Left ventricle myocardium inferior (tissue), 1 donor: ENCODE results near the gene KPTN. TPM values are rescaled to one million over a fixed set of nuclear protein-coding genes. Genes with fewer than 3 reads are reported as not detected.

Source experiments
- DNase-seq: peaks from one replicate; pipeline ENCODE4 v3.0.0-alpha.2; 2020
- H3K27ac ChIP-seq: fragments of 200-600 bp; replicated peaks from 2 replicates; pipeline ENCODE4 v1.8.0; 2021
- H3K27me3 ChIP-seq: fragments of 200-600 bp; 2 replicates; pipeline ENCODE4 v1.8.0; 2021; ENCODE audit warnings: low read depth
- H3K36me3 ChIP-seq: fragments of 200-600 bp; 2 replicates; pipeline ENCODE4 v1.8.0; 2021
- H3K4me1 ChIP-seq: fragments of 200-600 bp; 2 replicates; pipeline ENCODE4 v1.8.0; 2021
- H3K4me3 ChIP-seq: fragments of 200-600 bp; 2 replicates; pipeline ENCODE4 v1.8.0; 2021; ENCODE audit warnings: mild to moderate bottlenecking, moderate library complexity
- H3K9me3 ChIP-seq: fragments of 200-600 bp; replicated peaks from 2 replicates; pipeline ENCODE4 v1.8.0; 2021
- intact Hi-C: fragments of 100-400 bp; cut with micrococcal nuclease; formaldehyde crosslinking; loops from one replicate; pipeline ENCODE4 v1.11.0; 2022
- total RNA-seq: library from RNA; stranded (reverse); fragmentation: NEBNext Ultra II Directional; extraction: Animal tissue kit (Norgen Biotek cat#: 25700); gene quantifications from one replicate; pipeline ENCODE4 v1.2.1, GENCODE V29; 2021
- TF ChIP-seq, protein P1 (sequence below): fragments of 200-600 bp; IDR thresholded peaks from 2 replicates; pipeline ENCODE4 v1.8.0; 2021; ENCODE audit warnings: antibody characterized with exemption, mild to moderate bottlenecking, borderline replicate concordance
- donor health status: DM: no; HTN: yes; CAD: no; lungs with severe emphysema.

The KPTN gene
- total RNA-seq, 1 donor from 2014 or later: 10.9 TPM

DNA sequence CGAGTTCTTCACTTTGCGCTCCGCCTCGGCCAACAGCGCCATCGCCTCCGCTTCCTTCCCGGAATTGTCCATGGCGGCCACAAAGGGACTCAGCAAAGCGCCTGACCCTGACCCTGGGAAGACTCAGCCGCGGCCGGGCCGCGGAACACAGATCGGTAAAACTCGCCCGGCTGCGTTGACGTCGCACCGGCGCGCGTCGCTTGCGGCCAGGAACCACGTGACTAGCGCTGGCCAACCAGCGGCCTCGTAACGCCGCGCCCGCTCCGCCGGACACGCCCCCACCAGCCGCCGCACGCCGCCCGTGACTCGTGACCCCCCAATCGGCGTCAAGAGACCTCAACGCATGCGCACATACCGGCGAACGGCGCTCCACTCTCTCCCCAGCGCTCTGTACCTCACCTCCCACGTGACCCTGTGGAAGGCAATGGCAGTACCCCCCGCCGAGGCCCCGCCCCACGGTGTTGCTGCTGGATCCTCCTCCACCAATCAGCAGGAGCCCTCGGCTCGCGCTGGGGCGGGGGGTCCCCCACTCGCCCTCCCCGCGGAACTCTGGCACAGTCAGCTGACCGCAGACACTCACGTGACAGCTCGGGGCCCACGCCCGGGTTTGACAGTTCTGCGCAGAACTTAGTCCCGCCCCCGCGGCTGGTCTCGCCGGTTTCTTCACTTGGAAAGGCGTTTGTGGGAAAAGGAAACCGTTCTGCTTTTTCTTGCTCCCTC lies 31.0 kb upstream of the KPTN start, which contains the start of gene NAPA:
TSS of gene NAPA (minus strand) at position 195 of the 720 bp plus-strand sequence. CDS start at position 72, 123 bp downstream.
- Histone ChIP-seq H3K27ac (peak within 1 kb of the TSS; percentile 97), H3K27me3 (no peaks in the 10 kb centered on the region), H3K9me3 (no peaks in the 10 kb centered on the region), H3K4me1 (peaks cover 55% of the 10 kb centered on the region), H3K4me3 (peak within 1 kb of the TSS; percentile 99), H3K36me3 (no peaks in the 10 kb centered on the region)
- TF ChIP-seq, protein P1, sequence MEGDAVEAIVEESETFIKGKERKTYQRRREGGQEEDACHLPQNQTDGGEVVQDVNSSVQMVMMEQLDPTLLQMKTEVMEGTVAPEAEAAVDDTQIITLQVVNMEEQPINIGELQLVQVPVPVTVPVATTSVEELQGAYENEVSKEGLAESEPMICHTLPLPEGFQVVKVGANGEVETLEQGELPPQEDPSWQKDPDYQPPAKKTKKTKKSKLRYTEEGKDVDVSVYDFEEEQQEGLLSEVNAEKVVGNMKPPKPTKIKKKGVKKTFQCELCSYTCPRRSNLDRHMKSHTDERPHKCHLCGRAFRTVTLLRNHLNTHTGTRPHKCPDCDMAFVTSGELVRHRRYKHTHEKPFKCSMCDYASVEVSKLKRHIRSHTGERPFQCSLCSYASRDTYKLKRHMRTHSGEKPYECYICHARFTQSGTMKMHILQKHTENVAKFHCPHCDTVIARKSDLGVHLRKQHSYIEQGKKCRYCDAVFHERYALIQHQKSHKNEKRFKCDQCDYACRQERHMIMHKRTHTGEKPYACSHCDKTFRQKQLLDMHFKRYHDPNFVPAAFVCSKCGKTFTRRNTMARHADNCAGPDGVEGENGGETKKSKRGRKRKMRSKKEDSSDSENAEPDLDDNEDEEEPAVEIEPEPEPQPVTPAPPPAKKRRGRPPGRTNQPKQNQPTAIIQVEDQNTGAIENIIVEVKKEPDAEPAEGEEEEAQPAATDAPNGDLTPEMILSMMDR: no peak
- intact Hi-C loops: no loop called here
- peak; percentile 100 for DNase-seq

DNA sequence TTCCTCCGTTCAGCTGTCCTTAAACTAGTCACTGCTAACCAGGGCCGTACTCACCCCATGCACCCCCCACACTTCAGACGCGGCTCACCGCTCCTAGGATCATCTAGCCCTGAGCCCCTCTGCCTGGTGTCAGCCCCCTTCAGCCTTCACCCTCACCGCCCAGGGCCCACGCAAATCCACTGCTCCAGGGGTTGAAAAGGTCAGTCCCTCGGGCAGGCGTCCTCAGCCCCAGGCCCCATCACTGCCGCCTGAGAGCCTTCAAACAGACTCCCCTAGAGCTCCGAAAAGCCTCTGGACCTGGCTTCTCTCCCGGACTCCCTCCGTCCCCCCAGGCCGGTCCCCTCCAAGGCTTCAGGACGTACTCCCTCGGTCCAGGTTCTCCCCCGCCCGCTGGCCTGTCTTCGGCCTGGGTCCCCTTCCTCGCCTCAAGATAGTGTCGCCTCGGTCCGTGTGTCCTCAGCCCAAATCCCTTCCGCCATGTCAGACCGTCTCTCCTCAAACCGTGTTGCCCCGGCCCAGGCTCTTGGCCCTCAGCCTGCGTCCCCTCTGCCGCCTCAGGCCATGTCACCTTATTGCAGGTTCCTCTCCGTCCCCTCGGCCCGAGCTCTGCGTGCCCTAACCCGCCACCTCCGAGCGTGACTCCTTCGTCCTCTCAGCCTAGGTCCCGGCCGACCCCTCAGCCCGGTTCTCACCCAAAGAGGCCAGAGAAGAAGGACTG lies 30.3 kb upstream of the KPTN start:
- Histone ChIP-seq H3K27me3 (no peaks in the 10 kb centered on the region), H3K4me3 (peak overlapping the region; percentile 99), H3K27ac (peak overlapping the region; percentile 97), H3K9me3 (no peaks in the 10 kb centered on the region), H3K4me1 (peaks cover 62% of the 10 kb centered on the region), H3K36me3 (no peaks in the 10 kb centered on the region)
- no peak for DNase-seq
- intact Hi-C loops: no loop called here
- TF ChIP-seq, protein P1: no peak

DNA sequence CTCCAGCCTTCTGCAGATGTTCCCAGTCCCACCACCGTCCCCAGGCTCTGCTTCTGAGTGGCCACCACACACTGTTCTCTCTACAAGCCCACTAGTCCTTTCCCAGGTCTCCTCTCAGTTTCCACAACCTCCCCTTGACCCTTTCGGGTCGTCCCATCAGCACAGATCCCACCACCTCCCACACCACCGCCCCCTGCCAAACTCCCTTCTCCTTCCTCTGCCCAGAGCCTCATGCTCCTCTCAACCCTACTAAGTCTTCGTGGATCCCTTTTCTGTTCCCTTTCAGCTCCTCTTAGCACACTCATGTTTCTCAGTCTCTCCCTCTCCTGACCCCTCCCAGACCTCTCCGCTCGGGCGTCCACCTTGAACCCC lies 28.9 kb upstream of the KPTN start:
- TF ChIP-seq, protein P1: no peak
- intact Hi-C loops: no loop called here
- no peak for DNase-seq
- H3K36me3 ChIP-seq: no peaks in the 10 kb centered on the region
- peaks cover 76% of the 10 kb centered on the region for H3K4me1 ChIP-seq
- H3K9me3 ChIP-seq: no peaks in the 10 kb centered on the region
- peak overlapping the region; percentile 99 for H3K4me3 ChIP-seq
- peak overlapping the region; percentile 97 for H3K27ac ChIP-seq
- H3K27me3 ChIP-seq: no peaks in the 10 kb centered on the region

DNA sequence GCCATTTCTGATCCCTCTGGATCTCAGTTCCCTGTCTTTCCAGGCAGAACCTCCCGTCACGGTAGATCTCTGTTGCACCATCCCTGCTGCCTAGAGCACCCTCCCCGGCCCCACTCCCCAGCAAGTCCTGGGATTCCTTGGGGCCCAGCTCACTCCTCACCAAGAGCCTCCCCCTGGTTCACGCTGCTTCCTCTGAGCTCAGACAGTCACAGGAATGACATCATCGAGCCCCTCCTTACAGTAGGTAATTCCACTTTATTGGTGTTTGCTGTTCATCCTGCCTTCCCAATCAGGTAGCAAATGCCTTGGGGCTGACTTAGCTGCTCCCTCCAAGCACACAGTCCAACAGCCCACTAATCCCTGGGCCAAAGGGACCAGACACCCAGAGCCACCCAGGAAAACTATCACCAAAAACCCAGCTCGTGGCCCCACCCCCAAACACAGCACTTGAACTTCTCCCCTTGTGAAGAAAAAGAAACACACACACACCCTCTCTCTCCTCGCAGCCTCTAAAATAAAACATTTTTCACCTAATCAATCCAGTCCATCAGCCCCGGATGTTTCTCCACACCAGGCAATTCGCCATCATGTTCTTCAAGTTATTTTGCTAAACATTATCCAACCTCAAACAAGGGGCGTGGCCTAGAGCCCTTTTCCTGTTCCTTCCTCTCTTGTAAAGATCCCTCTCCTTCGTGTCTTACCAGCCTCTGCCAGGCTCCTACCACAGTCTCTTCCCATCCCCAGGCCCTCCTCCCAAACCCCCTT lies 28.3 kb upstream of the KPTN start:
- TF ChIP-seq, protein P1: no peak
- intact Hi-C loops: no loop called here
- no peak for DNase-seq

DNA sequence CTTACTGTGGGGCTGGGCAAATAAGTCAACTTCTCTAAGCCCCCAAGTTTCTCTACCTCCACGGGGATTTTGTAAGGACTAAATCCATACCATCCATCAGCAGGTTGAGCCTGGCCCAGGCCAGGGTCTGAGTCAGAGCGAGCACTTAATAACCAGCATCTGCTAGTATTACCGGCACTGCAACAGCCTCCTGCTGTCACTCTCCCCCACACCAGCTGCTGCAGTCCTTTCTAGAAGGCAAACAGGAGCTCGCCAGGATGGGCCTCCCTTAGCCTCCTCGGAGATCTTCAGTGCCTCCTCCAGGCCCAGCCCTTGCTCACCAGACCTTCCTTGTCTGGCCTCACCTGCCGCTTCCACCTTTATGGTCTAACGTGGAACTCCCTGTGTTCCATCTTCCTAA lies 27.7 kb upstream of the KPTN start:
- peak overlapping the region; percentile 97 for H3K27ac ChIP-seq
- peak overlapping the region; percentile 99 for H3K4me3 ChIP-seq
- H3K36me3 ChIP-seq: no peaks in the 10 kb centered on the region
- no peaks in the 10 kb centered on the region for H3K9me3 ChIP-seq
- TF ChIP-seq, protein P1: no peak
- intact Hi-C loops: no loop called here
- H3K4me1 ChIP-seq: peaks cover 89% of the 10 kb centered on the region
- no peak for DNase-seq
- no peaks in the 10 kb centered on the region for H3K27me3 ChIP-seq

More for the DNA sequence above, 28.3 kb upstream of the KPTN start:
- Histone ChIP-seq H3K27ac (peak overlapping the region; percentile 97), H3K27me3 (no peaks in the 10 kb centered on the region), H3K36me3 (no peaks in the 10 kb centered on the region), H3K4me1 (peaks cover 82% of the 10 kb centered on the region), H3K9me3 (no peaks in the 10 kb centered on the region), H3K4me3 (peak overlapping the region; percentile 99)
